Activated naive CD4-positive, alpha-beta T cell (primary cell): ENCODE data around the gene PLA2R1.

Experiments used
- DNase-seq, 4 experiments: peaks; one replicate each; lab custom pipeline; 2025; lab: John Stamatoyannopoulos, UW

The PLA2R1 gene

GRCh38 chr2:159933727-159934049 lies 128.7 kb downstream of the PLA2R1 start:
- DNase-seq, result no peak

GRCh38 chr2:159933040-159933726 lies 129.2 kb downstream of the PLA2R1 start:
- DNase-seq, result no peak

- DNase-seq, result no peak
Measured at GRCh38 chr2:159926695-159927094, 135.7 kb downstream of the PLA2R1 start.

GRCh38 chr2:159925975-159926374 lies 136.4 kb downstream of the PLA2R1 start:
- no peak for DNase-seq

- no peak for DNase-seq
Measured at GRCh38 chr2:159922563-159922962, 139.9 kb downstream of the PLA2R1 start.

- peak; percentile 40 to 61 (median 52) for DNase-seq
Measured at GRCh38 chr2:159921752-159922404, 140.5 kb downstream of the PLA2R1 start.

GRCh38 chr2:159916511-159916910 lies 145.9 kb downstream of the PLA2R1 start:
- no peak for DNase-seq

- DNase-seq, result no peak
Measured at GRCh38 chr2:159913900-159914299, 148.5 kb downstream of the PLA2R1 start.

GRCh38 chr2:159912580-159912979 lies 149.8 kb downstream of the PLA2R1 start:
- DNase-seq, result no peak

GRCh38 chr2:159910951-159911350 lies 151.5 kb downstream of the PLA2R1 start:
- DNase-seq, result no peak

- DNase-seq, result no peak
Measured at GRCh38 chr2:159908623-159909022, 153.8 kb downstream of the PLA2R1 start.

- DNase-seq, result no peak
Measured at GRCh38 chr2:159907909-159908308, 154.5 kb downstream of the PLA2R1 start.

- no peak for DNase-seq
Measured at GRCh38 chr2:159905926-159906714, 156.3 kb downstream of the PLA2R1 start.

- DNase-seq, result no peak
Measured at GRCh38 chr2:159904959-159905305, 157.5 kb downstream of the PLA2R1 start.

- DNase-seq, result peak; percentile 45 to 78 (median 60)
Measured at GRCh38 chr2:159904127-159904958, 158.1 kb downstream of the PLA2R1 start, which contains the start of gene LY75. TSS of gene LY75 (minus strand) at chr2:159904756.

- DNase-seq, result peak in 3 of 4 experiments; percentile 11 to 50 (median 45)
Measured at GRCh38 chr2:159903443-159904126, 158.8 kb downstream of the PLA2R1 start.

- no peak for DNase-seq
Measured at GRCh38 chr2:159902722-159903121, 159.7 kb downstream of the PLA2R1 start.

GRCh38 chr2:159900343-159900742 lies 162.1 kb downstream of the PLA2R1 start:
- DNase-seq, result no peak

- no peak for DNase-seq
Measured at GRCh38 chr2:159898441-159898840, 164.0 kb downstream of the PLA2R1 start.

- DNase-seq, result no peak
Measured at GRCh38 chr2:159897720-159898119, 164.7 kb downstream of the PLA2R1 start.

- DNase-seq, result no peak
Measured at GRCh38 chr2:159897081-159897480, 165.3 kb downstream of the PLA2R1 start.
